Stimulated activated CD8-positive, alpha-beta memory T cell treated with anti-CD3 and anti-CD28 coated beads, Interleukin-7, amount 100 ng/mL, for 24 hours (primary cell): ENCODE measurements around the gene SLC16A13.
"Not testable (repeated sequence)": the region's sequence is repeated elsewhere in the genome, so short reads cannot be mapped to it uniquely, and the experiment has no call there.

Experiments
- DNase-seq: peaks from one replicate; pipeline ENCODE4 v3.0.0-alpha.2; 2020; ENCODE audit warnings: low read depth

Gene SLC16A13

GRCh38 chr17:7064261-7064660 is 28.4 kb downstream of the SLC16A13 start:
- DNase-seq = no peak

GRCh38 chr17:7067198-7067597 is 31.4 kb downstream of the SLC16A13 start:
- no peak for DNase-seq

GRCh38 chr17:7068268-7068667 is 32.5 kb downstream of the SLC16A13 start:
- no peak for DNase-seq

GRCh38 chr17:7070712-7071111 is 34.9 kb downstream of the SLC16A13 start:
- no peak for DNase-seq

GRCh38 chr17:7072406-7072805 is 36.6 kb downstream of the SLC16A13 start:
- no peak for DNase-seq

- no peak for DNase-seq
These were observed 39.1 kb downstream of the SLC16A13 start for GRCh38 chr17:7074931-7075330.

GRCh38 chr17:7077911-7078546 is 42.2 kb downstream of the SLC16A13 start:
- no peak for DNase-seq

- DNase-seq = no peak
These were observed 42.9 kb downstream of the SLC16A13 start for GRCh38 chr17:7078711-7079110.

- DNase-seq = no peak
These were observed 44.0 kb downstream of the SLC16A13 start, which contains the start of gene CLEC10A for GRCh38 chr17:7079581-7080455. TSS of gene CLEC10A (minus strand) at chr17:7080251. CDS start at chr17:7078812, 1,439 bp downstream.

- no peak for DNase-seq
These were observed 44.7 kb downstream of the SLC16A13 start for GRCh38 chr17:7080456-7081041.

- no peak for DNase-seq
These were observed 45.7 kb downstream of the SLC16A13 start for GRCh38 chr17:7081341-7082062.

GRCh38 chr17:7083592-7083991 is 47.8 kb downstream of the SLC16A13 start:
- DNase-seq = no peak

- no peak for DNase-seq
These were observed 48.3 kb downstream of the SLC16A13 start for GRCh38 chr17:7084088-7084487.

- not testable (repeated sequence) for DNase-seq
These were observed 52.6 kb downstream of the SLC16A13 start for GRCh38 chr17:7088442-7088841.

GRCh38 chr17:7089570-7089969 is 53.8 kb downstream of the SLC16A13 start:
- DNase-seq = not testable (repeated sequence)
